ENCODE measurements around the gene CEP112. TPM values are rescaled to one million over a fixed set of nuclear protein-coding genes. Genes with fewer than 3 reads are reported as not detected.

CEP112 gene
- total and polyA plus RNA-seq, 4 donors: 1.1 to 4.9 (median 1.4) TPM

DNA sequence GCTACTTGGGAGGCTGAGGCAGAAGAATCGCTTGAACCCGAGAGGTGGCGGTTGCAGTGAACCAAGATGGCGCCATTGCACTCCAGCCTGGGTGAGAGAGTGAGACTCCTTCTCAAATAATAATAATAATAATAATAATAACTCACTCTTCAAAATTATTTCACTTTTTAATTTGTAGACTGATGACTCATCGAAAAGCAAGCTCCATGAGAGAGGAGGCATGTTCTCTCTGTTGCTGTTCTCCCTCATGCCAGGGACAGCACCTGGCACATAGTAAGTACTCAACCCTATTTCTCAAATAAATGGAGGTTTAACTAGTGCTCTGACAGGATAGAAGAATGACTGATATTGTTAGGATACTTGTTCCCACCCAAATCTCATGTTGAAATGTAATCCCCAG lies 265.3 kb downstream of the CEP112 start:
- Histone ChIP-seq H3K27ac (ENCODE audit: low read depth in 1 of 2, low read length in 2 of 2) (no peak overlapping the region), H3K36me3 (ENCODE audit: control insufficient read depth in 4 of 4, insufficient read depth in 3 of 4, low read depth in 1 of 4, low read length in 3 of 4) (no peaks in the 10 kb centered on the region), H3K4me1 (ENCODE audit: control insufficient read depth in 4 of 4, insufficient read depth in 4 of 4, low read length in 3 of 4) (no peaks in the 10 kb centered on the region), H3K4me3 (ENCODE audit: low read depth in 1 of 3, low read length in 3 of 3) (no peak overlapping the region), H3K27me3 (ENCODE audit: control insufficient read depth in 4 of 4, insufficient read depth in 4 of 4, low read length in 3 of 4) (no peaks in the 10 kb centered on the region), H3K9me3 (ENCODE audit: control insufficient read depth in 4 of 4, low read length in 3 of 4) (no peaks in the 10 kb centered on the region), H3K9ac (ENCODE audit: low read depth in 1 of 2, low read length in 2 of 2) (no peak overlapping the region)
- WGBS: 98% methylated on average over 5 of the region's 5 CpGs
- no peak for DNase-seq (ENCODE audit: low spot score)
- TF ChIP-seq RXRA (IDR thresholded peaks at IDR 0.05): no peak
- no peak for TF ChIP-seq NR2F2 (IDR thresholded peaks at IDR 0.05)
- TF ChIP-seq YY1 (IDR thresholded peaks at IDR 0.05): no peak
- TF ChIP-seq TAF1 (conservative IDR thresholded peaks at IDR 0.05): no peak
- no peak for TF ChIP-seq HNF4A (conservative IDR thresholded peaks at IDR 0.05)
- TF ChIP-seq HNF4G (IDR thresholded peaks at IDR 0.05): no peak
- TF ChIP-seq, protein P1, sequence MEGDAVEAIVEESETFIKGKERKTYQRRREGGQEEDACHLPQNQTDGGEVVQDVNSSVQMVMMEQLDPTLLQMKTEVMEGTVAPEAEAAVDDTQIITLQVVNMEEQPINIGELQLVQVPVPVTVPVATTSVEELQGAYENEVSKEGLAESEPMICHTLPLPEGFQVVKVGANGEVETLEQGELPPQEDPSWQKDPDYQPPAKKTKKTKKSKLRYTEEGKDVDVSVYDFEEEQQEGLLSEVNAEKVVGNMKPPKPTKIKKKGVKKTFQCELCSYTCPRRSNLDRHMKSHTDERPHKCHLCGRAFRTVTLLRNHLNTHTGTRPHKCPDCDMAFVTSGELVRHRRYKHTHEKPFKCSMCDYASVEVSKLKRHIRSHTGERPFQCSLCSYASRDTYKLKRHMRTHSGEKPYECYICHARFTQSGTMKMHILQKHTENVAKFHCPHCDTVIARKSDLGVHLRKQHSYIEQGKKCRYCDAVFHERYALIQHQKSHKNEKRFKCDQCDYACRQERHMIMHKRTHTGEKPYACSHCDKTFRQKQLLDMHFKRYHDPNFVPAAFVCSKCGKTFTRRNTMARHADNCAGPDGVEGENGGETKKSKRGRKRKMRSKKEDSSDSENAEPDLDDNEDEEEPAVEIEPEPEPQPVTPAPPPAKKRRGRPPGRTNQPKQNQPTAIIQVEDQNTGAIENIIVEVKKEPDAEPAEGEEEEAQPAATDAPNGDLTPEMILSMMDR (IDR thresholded peaks at IDR 0.05; ENCODE audit: low read depth, low read length, missing input control): no peak
- TF ChIP-seq, protein P2, sequence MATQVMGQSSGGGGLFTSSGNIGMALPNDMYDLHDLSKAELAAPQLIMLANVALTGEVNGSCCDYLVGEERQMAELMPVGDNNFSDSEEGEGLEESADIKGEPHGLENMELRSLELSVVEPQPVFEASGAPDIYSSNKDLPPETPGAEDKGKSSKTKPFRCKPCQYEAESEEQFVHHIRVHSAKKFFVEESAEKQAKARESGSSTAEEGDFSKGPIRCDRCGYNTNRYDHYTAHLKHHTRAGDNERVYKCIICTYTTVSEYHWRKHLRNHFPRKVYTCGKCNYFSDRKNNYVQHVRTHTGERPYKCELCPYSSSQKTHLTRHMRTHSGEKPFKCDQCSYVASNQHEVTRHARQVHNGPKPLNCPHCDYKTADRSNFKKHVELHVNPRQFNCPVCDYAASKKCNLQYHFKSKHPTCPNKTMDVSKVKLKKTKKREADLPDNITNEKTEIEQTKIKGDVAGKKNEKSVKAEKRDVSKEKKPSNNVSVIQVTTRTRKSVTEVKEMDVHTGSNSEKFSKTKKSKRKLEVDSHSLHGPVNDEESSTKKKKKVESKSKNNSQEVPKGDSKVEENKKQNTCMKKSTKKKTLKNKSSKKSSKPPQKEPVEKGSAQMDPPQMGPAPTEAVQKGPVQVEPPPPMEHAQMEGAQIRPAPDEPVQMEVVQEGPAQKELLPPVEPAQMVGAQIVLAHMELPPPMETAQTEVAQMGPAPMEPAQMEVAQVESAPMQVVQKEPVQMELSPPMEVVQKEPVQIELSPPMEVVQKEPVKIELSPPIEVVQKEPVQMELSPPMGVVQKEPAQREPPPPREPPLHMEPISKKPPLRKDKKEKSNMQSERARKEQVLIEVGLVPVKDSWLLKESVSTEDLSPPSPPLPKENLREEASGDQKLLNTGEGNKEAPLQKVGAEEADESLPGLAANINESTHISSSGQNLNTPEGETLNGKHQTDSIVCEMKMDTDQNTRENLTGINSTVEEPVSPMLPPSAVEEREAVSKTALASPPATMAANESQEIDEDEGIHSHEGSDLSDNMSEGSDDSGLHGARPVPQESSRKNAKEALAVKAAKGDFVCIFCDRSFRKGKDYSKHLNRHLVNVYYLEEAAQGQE (IDR thresholded peaks at IDR 0.05): no peak
- TF ChIP-seq, protein P3, sequence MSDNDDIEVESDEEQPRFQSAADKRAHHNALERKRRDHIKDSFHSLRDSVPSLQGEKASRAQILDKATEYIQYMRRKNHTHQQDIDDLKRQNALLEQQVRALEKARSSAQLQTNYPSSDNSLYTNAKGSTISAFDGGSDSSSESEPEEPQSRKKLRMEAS (IDR thresholded peaks at IDR 0.05): no peak
- TF ChIP-seq JUND (IDR thresholded peaks at IDR 0.05): no peak
- TF ChIP-seq, protein P4, sequence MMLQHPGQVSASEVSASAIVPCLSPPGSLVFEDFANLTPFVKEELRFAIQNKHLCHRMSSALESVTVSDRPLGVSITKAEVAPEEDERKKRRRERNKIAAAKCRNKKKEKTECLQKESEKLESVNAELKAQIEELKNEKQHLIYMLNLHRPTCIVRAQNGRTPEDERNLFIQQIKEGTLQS (IDR thresholded peaks at IDR 0.05): no peak
- no peak for TF ChIP-seq FOXA2 (IDR thresholded peaks at IDR 0.05)
- no peak for TF ChIP-seq RAD21 (IDR thresholded peaks at IDR 0.05)
- TF ChIP-seq GABPA (IDR thresholded peaks at IDR 0.05 in 1 of 2, conservative IDR thresholded peaks at IDR 0.05 in 1 of 2): no peak
- TF ChIP-seq FOXA1 (IDR thresholded peaks at IDR 0.05): no peak
- no peak for TF ChIP-seq EGR1 (IDR thresholded peaks at IDR 0.05; ENCODE audit: low read depth in 2 of 2)

DNA sequence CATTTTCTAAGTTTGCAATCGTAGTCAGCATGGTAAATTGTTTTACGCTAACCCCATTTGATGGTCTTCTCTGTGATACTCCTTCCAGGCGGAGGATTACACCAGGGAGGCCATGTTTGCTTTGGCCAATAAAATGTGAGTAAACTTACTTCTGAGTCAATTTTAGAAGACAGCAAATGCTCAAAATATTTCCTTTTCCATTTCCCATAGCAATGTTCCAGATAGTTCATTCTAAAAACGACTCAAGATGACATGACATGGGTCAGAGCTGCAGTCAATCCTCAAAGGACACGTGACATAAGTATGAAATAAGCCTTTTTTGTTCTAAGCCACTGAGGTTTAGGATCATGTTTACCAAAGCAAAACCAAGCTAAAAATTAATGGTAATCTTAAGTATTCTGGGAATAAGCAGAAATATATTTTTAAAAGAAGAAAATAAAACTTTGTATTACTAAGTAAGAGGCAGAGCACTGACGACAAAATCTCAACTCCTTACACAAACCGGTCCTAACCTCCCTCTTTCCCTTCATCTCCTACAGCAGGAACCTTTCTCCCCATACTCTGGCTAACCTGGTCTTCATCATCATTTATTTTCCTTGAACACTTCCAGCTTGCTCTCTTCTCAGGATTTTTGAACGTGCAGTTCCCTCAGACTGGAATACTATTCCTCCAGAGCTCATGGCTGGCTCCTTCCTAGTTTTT lies 266.2 kb downstream of the CEP112 start:
- no peaks in the 10 kb centered on the region for H3K36me3 ChIP-seq (ENCODE audit: control insufficient read depth in 4 of 4, insufficient read depth in 3 of 4, low read depth in 1 of 4, low read length in 3 of 4)
- H3K9ac ChIP-seq (ENCODE audit: low read depth in 1 of 2, low read length in 2 of 2): no peak overlapping the region
- H3K4me1 ChIP-seq (ENCODE audit: control insufficient read depth in 4 of 4, insufficient read depth in 4 of 4, low read length in 3 of 4): no peaks in the 10 kb centered on the region
- no peak overlapping the region for H3K27ac ChIP-seq (ENCODE audit: low read depth in 1 of 2, low read length in 2 of 2)
- DNase-seq (ENCODE audit: low spot score): no peak
- no peaks in the 10 kb centered on the region for H3K9me3 ChIP-seq (ENCODE audit: control insufficient read depth in 4 of 4, low read length in 3 of 4)
- 91% methylated on average over 8 of the region's 8 CpGs for WGBS
- no peaks in the 10 kb centered on the region for H3K27me3 ChIP-seq (ENCODE audit: control insufficient read depth in 4 of 4, insufficient read depth in 4 of 4, low read length in 3 of 4)
- H3K4me3 ChIP-seq (ENCODE audit: low read depth in 1 of 3, low read length in 3 of 3): no peak overlapping the region
- no peak for TF ChIP-seq HNF4A (conservative IDR thresholded peaks at IDR 0.05)
- no peak for TF ChIP-seq SP1 (IDR thresholded peaks at IDR 0.05)
- TF ChIP-seq, protein P1 (IDR thresholded peaks at IDR 0.05; ENCODE audit: low read depth, low read length, missing input control): no peak
- TF ChIP-seq JUND (IDR thresholded peaks at IDR 0.05): no peak
- TF ChIP-seq, protein P2 (IDR thresholded peaks at IDR 0.05): no peak
- TF ChIP-seq FOXA2 (IDR thresholded peaks at IDR 0.05): no peak
- TF ChIP-seq TAF1 (conservative IDR thresholded peaks at IDR 0.05): no peak
- no peak for TF ChIP-seq HNF4G (IDR thresholded peaks at IDR 0.05)
- TF ChIP-seq, protein P4 (IDR thresholded peaks at IDR 0.05): no peak
- TF ChIP-seq FOXA1 (IDR thresholded peaks at IDR 0.05): no peak
- no peak for TF ChIP-seq RXRA (IDR thresholded peaks at IDR 0.05)

Measured in liver (tissue), 9 donors.